ENCODE measurements around the gene LRATD1.

GRCh38 chr2:14583059-14583458 is 49.5 kb upstream of the LRATD1 start:
- TF ChIP-seq HDGF (IDR thresholded peaks at IDR 0.05; ENCODE audit: borderline replicate concordance) (no peak), SUZ12 (IDR thresholded peaks at IDR 0.05) (no peak), ARNT (IDR thresholded peaks at IDR 0.05) (no peak), ELF4 (IDR thresholded peaks at IDR 0.05) (no peak), BHLHE40 (IDR thresholded peaks at IDR 0.05; ENCODE audit: borderline replicate concordance) (no peak), SP1 (IDR thresholded peaks at IDR 0.05) (no peak)
